Uterus (tissue), 4 donors: Measurements from ENCODE around the gene SDHA. TPM values are rescaled to one million over a fixed set of nuclear protein-coding genes. Genes with fewer than 3 reads are reported as not detected.

Experiments used
- DNase-seq, 2 donors: peaks; one replicate each; pipeline ENCODE4 v3.0.0-alpha.2; 2019 to 2020
- H3K27ac ChIP-seq, 2 donors: fragments of 200-600 bp; sonication (generic); 1 replicate in 1 of 2; 2 replicates in 1 of 2; pipeline ENCODE4 v1.5.1; 2016 to 2018
- H3K27me3 ChIP-seq, 2 donors: fragments of 200-600 bp; sonication (generic); one replicate each; pipeline ENCODE4 v1.5.1; 2018 to 2019; ENCODE audit warnings: control low read depth in 1 of 2
- H3K36me3 ChIP-seq, 2 donors: fragments of 200-600 bp; sonication (generic); one replicate each; pipeline ENCODE4 v1.5.1; 2019; ENCODE audit warnings: control low read depth in 1 of 2
- H3K4me1 ChIP-seq, 2 donors: fragments of 200-600 bp; sonication (generic); one replicate each; pipeline ENCODE4 v1.5.1; 2018 to 2019; ENCODE audit warnings: control low read depth in 1 of 2
- H3K4me3 ChIP-seq, 2 donors: fragments of 200-600 bp; sonication (generic); 1 replicate in 1 of 2; 2 replicates in 1 of 2; pipeline ENCODE4 v1.5.1; 2018 to 2019; ENCODE audit warnings: mild to moderate bottlenecking in 1 of 2
- H3K9me3 ChIP-seq, 2 donors: fragments of 200-600 bp; sonication (generic); one replicate each; pipeline ENCODE4 v1.5.1; 2019; ENCODE audit warnings: control low read depth in 1 of 2
- POLR2A ChIP-seq, 2 donors: fragments of 450-650 bp; IDR thresholded peaks; one replicate each; pipeline ENCODE4 v1.6.1; 2016; ENCODE audit warnings: antibody characterized with exemption in 2 of 2, mild to moderate bottlenecking in 1 of 2, moderate library complexity in 1 of 2
- intact Hi-C: fragments of 100-400 bp; cut with DNase I; formaldehyde crosslinking; loops from one replicate; pipeline ENCODE4 v1.15.1; 2023; ENCODE audit warnings: low total_unique reads
- total RNA-seq, 4 donors: library from RNA; depleted of rRNA in 3 of 4; stranded (reverse); fragments of >200 nt in 3 of 4; gene quantifications; one replicate each; pipeline versions ENCODE4 v1.1.0 to v1.2.4, GENCODE V29; 2014 to 2023
- TF ChIP-seq, protein P1 (sequence below), 4 experiments: fragments of 200-600 bp in 2 of 4; fragments of 450-650 bp in 2 of 4; sonication (generic) in 2 of 4; IDR thresholded peaks; one replicate each; pipeline ENCODE4 v1.5.1; 2016 to 2019; ENCODE audit warnings: antibody characterized with exemption in 4 of 4, mild to moderate bottlenecking in 2 of 4, moderate library complexity in 1 of 4
- donor health status: DM: yes; HTN: yes; CAD: no.

Gene SDHA
- total RNA-seq, 4 donors from 2014 or later: 39.1 to 97.1 (median 65.4) TPM

DNA sequence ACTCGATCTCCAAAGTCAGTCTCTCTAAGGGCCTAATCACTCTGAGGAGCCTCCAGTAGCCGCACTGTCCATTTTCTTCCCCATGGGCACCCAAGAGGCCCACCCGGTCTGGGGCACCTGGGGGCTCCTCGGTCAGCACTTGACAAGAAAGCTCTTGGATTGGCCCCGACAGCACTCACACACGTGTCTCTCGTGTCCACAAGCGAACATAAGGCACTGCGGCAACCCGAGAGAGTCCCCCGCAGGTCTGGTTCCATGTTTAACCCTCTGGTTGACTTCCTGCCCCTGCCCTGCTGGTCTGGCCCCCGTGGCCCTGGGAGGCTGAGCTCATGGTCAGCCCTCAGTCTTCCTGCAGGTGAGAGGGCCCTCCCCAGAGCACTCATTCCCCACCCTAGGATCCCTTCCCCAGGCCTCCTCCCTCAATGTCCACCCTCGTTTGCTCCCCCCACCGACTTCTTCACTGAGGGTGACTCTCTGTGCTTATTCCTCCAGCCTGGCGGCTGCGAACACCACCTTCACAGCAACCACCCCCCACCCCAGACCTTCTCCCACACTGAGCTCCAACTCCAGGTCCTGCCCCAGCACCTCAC, 43.1 kb upstream of the SDHA start:
- H3K9me3 ChIP-seq: no peaks in the 10 kb centered on the region
- H3K27me3 ChIP-seq: no peaks in the 10 kb centered on the region
- no peak for DNase-seq
- H3K4me3 ChIP-seq: no peak overlapping the region
- TF ChIP-seq, protein P1, sequence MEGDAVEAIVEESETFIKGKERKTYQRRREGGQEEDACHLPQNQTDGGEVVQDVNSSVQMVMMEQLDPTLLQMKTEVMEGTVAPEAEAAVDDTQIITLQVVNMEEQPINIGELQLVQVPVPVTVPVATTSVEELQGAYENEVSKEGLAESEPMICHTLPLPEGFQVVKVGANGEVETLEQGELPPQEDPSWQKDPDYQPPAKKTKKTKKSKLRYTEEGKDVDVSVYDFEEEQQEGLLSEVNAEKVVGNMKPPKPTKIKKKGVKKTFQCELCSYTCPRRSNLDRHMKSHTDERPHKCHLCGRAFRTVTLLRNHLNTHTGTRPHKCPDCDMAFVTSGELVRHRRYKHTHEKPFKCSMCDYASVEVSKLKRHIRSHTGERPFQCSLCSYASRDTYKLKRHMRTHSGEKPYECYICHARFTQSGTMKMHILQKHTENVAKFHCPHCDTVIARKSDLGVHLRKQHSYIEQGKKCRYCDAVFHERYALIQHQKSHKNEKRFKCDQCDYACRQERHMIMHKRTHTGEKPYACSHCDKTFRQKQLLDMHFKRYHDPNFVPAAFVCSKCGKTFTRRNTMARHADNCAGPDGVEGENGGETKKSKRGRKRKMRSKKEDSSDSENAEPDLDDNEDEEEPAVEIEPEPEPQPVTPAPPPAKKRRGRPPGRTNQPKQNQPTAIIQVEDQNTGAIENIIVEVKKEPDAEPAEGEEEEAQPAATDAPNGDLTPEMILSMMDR (IDR thresholded peaks at IDR 0.05): no peak
- TF ChIP-seq POLR2A (IDR thresholded peaks at IDR 0.05): no peak
- H3K27ac ChIP-seq: no peak overlapping the region
- intact Hi-C loops: no loop called here
- no peaks in the 10 kb centered on the region for H3K36me3 ChIP-seq
- H3K4me1 ChIP-seq: no peaks in the 10 kb centered on the region

DNA sequence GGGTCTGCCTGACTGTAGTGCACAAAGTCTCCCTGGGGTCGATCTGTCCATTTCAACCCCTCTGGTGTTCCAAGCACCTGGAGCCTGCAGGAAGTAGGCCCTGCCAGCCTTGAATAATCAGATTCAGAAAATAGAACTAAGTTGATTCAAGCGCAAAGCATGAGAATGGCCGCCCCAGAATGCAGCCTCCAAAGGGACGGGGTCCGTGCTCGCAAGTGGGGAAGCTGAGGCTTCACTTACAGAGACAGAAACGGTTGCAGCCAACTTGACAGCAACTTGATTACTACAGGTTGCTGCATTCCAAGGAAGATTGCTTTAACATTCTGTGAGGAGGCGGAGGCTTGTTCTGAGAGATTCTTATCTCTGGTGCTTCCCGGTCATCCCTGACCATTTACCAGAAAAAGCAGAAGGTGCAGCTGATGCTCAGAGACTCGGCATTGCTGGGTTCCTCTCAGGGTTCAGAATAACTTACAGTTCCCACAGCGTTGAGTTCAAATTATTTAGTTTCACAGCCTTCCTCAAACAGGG, 41.8 kb upstream of the SDHA start:
- no peaks in the 10 kb centered on the region for H3K4me1 ChIP-seq
- H3K9me3 ChIP-seq: no peaks in the 10 kb centered on the region
- no peak for DNase-seq
- H3K27ac ChIP-seq: no peak overlapping the region
- H3K36me3 ChIP-seq: no peaks in the 10 kb centered on the region
- TF ChIP-seq, protein P1 (IDR thresholded peaks at IDR 0.05): no peak
- TF ChIP-seq POLR2A (IDR thresholded peaks at IDR 0.05): no peak
- H3K27me3 ChIP-seq: no peaks in the 10 kb centered on the region
- intact Hi-C loops: no loop called here
- H3K4me3 ChIP-seq: no peak overlapping the region

DNA sequence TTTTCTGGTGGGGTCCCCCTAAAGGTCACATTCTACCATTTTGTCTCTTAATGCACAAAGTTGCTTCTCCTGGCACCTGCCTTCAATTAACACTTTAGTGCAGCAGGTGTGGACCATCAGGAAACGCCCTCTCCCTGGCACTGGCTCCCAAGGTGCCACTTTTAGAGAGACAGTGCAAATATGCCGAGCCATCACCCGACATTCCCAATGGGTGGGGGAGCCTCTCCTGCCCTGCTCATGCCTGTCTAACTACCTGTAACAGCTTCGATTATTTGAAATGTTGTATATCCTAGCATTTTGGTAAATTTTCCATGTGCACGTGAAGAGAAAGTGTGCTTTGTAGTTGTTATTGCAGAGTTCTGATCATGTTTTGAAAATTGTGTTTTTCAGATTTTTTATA, 40.0 kb upstream of the SDHA start:
- Histone ChIP-seq H3K9me3 (no peaks in the 10 kb centered on the region), H3K27me3 (no peaks in the 10 kb centered on the region), H3K27ac (no peak overlapping the region), H3K4me3 (no peak overlapping the region), H3K36me3 (no peaks in the 10 kb centered on the region), H3K4me1 (no peaks in the 10 kb centered on the region)
- no peak for TF ChIP-seq POLR2A (IDR thresholded peaks at IDR 0.05)
- TF ChIP-seq, protein P1 (IDR thresholded peaks at IDR 0.05): no peak
- intact Hi-C loops: no loop called here
- no peak for DNase-seq

DNA sequence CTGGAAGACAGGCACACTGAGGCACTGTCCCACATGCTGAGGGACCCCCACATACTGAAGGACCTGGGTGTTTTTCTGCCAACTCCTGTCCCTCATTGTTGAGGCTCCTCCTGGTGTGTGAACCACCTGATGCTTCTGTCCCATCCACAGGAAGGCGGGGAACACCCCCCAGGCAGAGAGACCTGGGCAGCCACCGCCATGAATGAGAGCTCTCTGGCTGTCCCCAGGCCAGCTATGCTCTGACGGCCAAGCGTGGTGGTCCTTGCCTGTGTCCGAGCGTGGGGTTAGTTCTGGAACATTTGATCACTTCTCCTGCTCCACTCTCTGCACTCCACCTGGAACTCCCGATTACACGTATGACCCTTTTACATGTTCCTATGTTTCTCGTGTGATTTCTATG, 38.7 kb upstream of the SDHA start:
- no peak overlapping the region for H3K27ac ChIP-seq
- intact Hi-C loops: no loop called here
- DNase-seq: no peak

DNA sequence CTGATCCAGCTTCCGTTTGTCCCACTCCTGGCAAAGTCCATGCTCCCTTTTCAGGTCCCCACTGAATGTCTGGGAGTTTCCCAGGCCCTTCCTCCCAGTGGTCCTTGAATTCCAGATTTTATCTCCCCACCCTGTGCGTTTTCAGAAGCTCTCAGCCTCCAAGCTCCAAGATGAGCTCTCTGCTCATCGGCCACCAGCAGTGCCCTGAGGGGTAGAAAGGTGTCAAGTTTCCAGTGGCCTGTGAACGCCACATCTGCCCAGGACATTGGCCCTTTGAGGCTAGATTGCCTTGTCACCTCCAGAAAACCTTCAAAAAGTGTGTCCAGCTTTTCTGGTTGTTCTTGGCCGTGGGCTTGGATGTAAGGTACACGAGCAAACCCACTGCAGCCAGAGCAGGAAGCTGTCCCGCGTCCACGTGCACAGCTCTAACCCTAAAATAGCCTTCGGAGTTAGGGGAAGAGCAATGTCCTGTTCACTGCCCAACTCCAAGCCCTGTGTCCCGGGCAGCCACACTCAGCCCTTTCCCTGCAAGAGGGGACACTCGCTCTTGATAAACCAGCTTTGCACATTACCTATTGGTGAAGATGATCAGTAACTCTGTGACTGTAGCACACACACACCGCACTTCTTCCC, 37.7 kb upstream of the SDHA start:
- Histone ChIP-seq H3K27ac (no peak overlapping the region), H3K4me1 (no peaks in the 10 kb centered on the region), H3K4me3 (no peak overlapping the region), H3K27me3 (no peaks in the 10 kb centered on the region), H3K9me3 (no peaks in the 10 kb centered on the region), H3K36me3 (no peaks in the 10 kb centered on the region)
- TF ChIP-seq, protein P1 (IDR thresholded peaks at IDR 0.05): no peak
- no peak for TF ChIP-seq POLR2A (IDR thresholded peaks at IDR 0.05)
- intact Hi-C loops: no loop called here
- no peak for DNase-seq

More for the DNA sequence above, 38.7 kb upstream of the SDHA start:
- Histone ChIP-seq H3K4me3 (no peak overlapping the region), H3K27me3 (no peaks in the 10 kb centered on the region), H3K36me3 (no peaks in the 10 kb centered on the region), H3K9me3 (no peaks in the 10 kb centered on the region), H3K4me1 (no peaks in the 10 kb centered on the region)
- TF ChIP-seq POLR2A (IDR thresholded peaks at IDR 0.05): no peak
- TF ChIP-seq, protein P1 (IDR thresholded peaks at IDR 0.05): no peak
